ENCODE measurements around the gene MRM2.

MRM2 gene

DNA sequence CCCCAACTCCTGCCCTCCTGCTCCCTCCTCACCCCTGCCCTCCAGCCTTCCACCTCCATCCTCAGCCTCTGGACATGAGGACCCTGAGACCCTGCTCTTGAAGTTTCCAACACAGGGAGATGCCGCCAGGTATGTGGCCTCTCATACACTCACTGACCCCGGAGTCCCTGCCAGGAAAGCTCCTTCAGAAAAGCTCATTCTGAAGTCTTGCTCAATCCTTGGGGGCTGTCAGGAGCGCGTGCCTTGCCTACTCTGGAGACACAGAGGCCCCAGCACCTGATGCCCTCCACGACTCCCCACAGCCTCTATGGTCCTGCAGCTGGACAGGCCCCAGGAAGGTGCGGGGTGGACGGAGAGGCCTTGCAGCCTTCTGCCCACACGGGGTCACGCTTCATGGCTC, 11.0 kb upstream of the MRM2 start:
- TF ChIP-seq, protein P1, sequence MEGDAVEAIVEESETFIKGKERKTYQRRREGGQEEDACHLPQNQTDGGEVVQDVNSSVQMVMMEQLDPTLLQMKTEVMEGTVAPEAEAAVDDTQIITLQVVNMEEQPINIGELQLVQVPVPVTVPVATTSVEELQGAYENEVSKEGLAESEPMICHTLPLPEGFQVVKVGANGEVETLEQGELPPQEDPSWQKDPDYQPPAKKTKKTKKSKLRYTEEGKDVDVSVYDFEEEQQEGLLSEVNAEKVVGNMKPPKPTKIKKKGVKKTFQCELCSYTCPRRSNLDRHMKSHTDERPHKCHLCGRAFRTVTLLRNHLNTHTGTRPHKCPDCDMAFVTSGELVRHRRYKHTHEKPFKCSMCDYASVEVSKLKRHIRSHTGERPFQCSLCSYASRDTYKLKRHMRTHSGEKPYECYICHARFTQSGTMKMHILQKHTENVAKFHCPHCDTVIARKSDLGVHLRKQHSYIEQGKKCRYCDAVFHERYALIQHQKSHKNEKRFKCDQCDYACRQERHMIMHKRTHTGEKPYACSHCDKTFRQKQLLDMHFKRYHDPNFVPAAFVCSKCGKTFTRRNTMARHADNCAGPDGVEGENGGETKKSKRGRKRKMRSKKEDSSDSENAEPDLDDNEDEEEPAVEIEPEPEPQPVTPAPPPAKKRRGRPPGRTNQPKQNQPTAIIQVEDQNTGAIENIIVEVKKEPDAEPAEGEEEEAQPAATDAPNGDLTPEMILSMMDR (IDR thresholded peaks at IDR 0.05; ENCODE audit: low read depth, low read length): no peak
- DNase-seq (ENCODE audit: low read depth in 2 of 2): no peak
- no peak overlapping the region for H3K4me3 ChIP-seq (replicated peaks in 1 of 2; ENCODE audit: low read depth in 2 of 2, low read length in 2 of 2)

DNA sequence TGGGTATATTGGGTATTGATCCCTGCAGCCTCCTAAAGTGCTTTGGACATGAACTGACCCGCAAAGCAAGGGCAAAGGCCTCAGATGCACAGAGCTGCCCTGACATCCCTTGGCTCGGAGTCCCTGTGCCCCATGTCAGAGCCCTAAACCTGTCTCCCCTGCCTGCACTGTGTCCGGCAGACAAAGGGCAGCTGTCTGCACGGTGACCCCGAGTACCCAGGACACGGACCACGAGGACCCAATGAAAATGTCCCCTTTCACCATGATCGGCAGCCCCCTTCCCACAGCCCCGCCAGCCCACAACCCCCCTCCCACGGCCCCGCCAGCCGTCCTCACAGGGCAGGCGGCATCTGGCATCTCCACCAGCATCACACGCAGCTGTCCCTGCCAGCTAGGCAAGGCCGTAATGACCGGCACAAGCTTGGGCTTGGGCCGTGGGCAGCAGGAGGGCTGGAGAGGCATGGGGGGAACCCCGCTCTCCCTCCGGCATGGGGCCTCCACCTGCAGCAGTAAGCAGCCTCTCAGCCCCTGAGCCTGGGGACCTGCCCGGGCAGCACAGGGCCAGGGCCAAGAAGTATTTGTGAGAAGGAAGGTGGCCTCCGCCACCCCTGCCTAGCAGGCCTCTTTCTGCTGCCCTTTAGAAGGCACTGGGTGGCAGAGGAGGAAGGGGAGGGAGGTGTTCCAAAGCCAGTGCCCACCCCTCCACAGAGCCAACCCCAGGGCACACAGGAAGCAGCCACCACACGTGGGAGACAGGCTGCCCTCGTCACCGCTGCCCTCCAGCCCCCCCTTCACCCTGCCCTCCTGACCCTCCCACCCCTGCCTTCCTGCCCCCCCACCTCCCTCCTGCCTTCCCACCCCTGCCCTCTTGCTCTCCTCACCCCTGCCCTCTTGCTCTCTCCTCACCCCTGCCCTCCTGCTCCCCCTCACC, 10.1 kb upstream of the MRM2 start:
- TF ChIP-seq, protein P1 (IDR thresholded peaks at IDR 0.05; ENCODE audit: low read depth, low read length): no peak
- no peak overlapping the region for H3K4me3 ChIP-seq (replicated peaks in 1 of 2; ENCODE audit: low read depth in 2 of 2, low read length in 2 of 2)
- no peak for DNase-seq (ENCODE audit: low read depth in 2 of 2)

DNA sequence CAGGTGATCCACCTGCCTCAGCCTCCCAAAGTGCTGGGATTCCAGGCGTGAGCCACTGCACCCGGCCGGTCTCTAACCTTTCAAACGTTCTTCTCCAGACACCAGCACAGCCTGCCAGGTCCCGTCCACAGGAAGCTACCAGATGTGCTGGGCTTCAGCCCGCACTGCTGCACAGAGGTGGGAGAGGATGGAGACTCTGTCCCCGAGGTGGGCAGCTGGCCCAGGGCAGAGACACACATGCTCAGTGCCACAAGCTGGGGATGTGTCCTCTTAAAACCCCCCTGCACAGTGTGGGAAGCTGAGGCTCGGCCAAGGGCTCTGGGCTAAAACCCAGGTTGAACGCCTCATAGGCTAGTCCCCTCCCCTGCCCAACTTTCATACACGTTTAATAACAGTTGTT, 9.4 kb upstream of the MRM2 start:
- TF ChIP-seq, protein P1 (IDR thresholded peaks at IDR 0.05; ENCODE audit: low read depth, low read length): no peak
- no peak overlapping the region for H3K4me3 ChIP-seq (replicated peaks in 1 of 2; ENCODE audit: low read depth in 2 of 2, low read length in 2 of 2)

DNA sequence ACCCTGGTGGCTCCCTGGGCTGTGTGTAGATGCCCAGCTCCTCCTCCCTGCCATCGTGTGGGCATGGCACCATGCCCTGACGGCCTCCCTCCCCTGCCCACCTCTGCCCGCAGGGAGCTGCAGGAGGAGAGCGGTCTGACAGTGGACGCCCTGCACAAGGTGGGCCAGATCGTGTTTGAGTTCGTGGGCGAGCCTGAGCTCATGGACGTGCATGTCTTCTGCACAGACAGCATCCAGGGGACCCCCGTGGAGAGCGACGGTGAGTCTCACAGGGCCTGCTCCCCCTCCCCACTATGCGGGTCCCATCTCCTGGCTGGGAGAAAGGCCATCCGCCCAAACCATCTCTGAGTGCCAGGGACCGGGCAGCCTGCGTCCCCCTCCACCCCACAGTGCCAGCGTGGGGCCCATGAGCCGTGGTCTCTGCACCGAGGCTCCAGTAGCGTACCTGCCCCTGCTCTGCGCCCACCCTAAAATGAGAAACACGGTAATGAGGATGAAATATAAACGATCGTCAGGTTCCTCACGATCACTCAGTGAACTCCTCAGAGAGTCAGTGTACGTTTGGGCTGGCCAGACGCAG, 7.8 kb upstream of the MRM2 start:
- no peak overlapping the region for H3K4me3 ChIP-seq (replicated peaks in 1 of 2; ENCODE audit: low read depth in 2 of 2, low read length in 2 of 2)
- TF ChIP-seq, protein P1 (IDR thresholded peaks at IDR 0.05; ENCODE audit: low read depth, low read length): no peak
- no peak for DNase-seq (ENCODE audit: low read depth in 2 of 2)

More for the DNA sequence above, 9.4 kb upstream of the MRM2 start:
- no peak for DNase-seq (ENCODE audit: low read depth in 2 of 2)

DNA sequence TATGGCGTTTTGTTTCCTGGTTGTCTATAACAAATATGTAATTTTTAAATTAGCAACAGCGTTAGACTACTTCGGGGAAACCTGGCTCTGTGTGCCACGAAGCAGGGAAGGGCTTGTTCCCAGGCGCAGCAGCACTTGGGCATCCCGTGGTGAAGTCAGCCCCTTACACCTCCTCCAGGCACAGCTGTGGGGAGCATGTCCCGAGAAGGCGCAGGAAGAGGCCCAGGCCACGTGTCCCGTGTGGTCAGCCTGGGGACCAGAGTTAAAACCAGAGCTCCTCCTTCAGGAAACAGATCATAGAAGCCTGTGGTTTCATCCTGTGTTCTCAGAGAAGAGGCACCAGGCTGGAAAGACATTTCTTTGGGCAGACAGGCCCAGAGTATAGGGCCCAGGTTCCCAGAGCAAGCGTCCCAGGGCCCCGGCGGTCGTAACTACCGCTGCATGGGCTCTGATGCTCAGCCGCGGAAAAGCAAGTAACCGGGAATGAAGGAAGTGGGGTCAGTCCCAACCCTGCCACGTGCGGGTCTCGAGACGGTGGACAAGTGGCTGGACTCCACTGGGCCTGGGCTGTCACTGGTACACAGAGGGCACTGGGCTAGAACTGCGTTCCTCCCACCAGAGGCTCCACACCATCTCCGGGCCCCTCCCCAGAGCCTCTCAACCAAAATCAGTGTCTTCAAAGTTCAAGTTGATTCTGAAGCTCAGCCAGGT, 7.1 kb upstream of the MRM2 start:
- TF ChIP-seq, protein P1 (IDR thresholded peaks at IDR 0.05; ENCODE audit: low read depth, low read length): peak; percentile 1
- H3K4me3 ChIP-seq (replicated peaks in 1 of 2; ENCODE audit: low read depth in 2 of 2, low read length in 2 of 2): peak overlapping the region in 1 of 2 donors; percentile 19
- DNase-seq (ENCODE audit: low read depth in 2 of 2): peak; percentile 94 to 97

DNA sequence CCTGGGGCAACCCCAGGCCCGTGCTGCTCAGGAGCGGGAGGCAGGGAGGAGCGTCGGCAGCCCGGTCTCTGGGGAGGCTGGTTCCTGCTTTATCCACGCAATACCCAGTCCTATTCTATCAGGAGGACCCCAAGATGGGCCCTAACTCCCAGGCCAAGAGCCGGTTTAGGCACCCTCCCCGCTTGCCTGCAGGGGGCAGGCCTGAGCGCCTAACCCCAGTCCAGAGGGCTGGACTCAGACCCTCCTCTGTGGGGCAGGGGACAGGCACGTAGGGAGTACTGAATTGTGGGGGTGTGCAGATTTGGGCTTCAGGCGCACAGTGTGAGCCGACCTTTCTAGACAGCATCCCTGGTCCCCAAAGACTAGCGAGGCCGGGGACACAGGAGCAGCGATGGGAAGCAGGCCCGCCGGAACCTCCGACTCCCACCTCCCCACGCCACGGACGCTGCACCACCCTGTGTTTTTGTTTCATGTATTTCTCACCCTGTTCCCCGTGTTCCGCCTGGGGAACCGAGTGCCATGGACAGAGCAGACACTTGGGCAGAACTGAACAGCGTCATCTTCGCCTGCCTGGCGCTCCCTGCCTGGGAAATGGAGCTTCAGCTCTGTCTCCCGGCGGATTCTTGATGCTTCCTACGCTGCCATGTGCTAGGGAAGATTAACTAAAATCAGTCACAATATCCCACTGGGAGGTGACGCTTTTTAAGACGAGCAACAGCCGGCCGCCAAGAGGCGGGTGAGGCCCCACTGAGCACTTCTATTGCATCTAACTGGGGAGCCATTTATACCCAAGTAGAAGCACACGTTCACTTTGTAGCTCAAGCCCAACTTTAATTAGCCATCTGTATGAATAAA, 5.4 kb upstream of the MRM2 start:
- no peak overlapping the region for H3K4me3 ChIP-seq (replicated peaks in 1 of 2; ENCODE audit: low read depth in 2 of 2, low read length in 2 of 2)
- peak in 1 of 2 donors; percentile 45 for DNase-seq (ENCODE audit: low read depth in 2 of 2)
- TF ChIP-seq, protein P1 (IDR thresholded peaks at IDR 0.05; ENCODE audit: low read depth, low read length): peak; percentile 82

All from cardiac fibroblast (primary cell).